ENCODE data around the gene PSMD13. TPM values are rescaled to one million over a fixed set of nuclear protein-coding genes. Genes with fewer than 3 reads are reported as not detected.
A peak's percentile ranks its signal among the peaks of the same experiment; 100 is the strongest.

PSMD13 gene
- total and polyA plus RNA-seq, 2 of the 13 experiments (the other 11 are each of a cell fraction or from before 2014, with no cell fraction given), result 83.0 to 117 TPM

GRCh38 chr11:288478-289397, 52.0 kb downstream of the PSMD13 start, which contains the start of gene PGGHG (continued):
- TF ChIP-seq RARG (CRISPR knock-in tag; IDR thresholded peaks at IDR 0.05; ENCODE audit: low read depth), result no peak
- no peak for TF ChIP-seq RXRB (CRISPR knock-in tag; IDR thresholded peaks at IDR 0.05; ENCODE audit: borderline replicate concordance)
- no peak for TF ChIP-seq MLLT10 (CRISPR knock-in tag; IDR thresholded peaks at IDR 0.05)
- no peak for TF ChIP-seq HNF1A (IDR thresholded peaks at IDR 0.05; ENCODE audit: low read depth)
- TF ChIP-seq HNF1A (CRISPR knock-in tag; IDR thresholded peaks at IDR 0.05; ENCODE audit: borderline replicate concordance), result no peak
- no peak for TF ChIP-seq ZKSCAN1 (IDR thresholded peaks at IDR 0.05; ENCODE audit: low read length)
- 0 out of 2 replicates have a peak, but pooled peaks have one; percentile 33 for TF ChIP-seq POLR2AphosphoS5 (IDR thresholded peaks at IDR 0.05; ENCODE audit: low read depth, low read length)
- no peak for TF ChIP-seq ZNF704 (CRISPR knock-in tag; IDR thresholded peaks at IDR 0.05; ENCODE audit: borderline replicate concordance)
- no peak for TF ChIP-seq MZF1 (CRISPR knock-in tag; IDR thresholded peaks at IDR 0.05; ENCODE audit: borderline replicate concordance)
- no peak for TF ChIP-seq ZMAT3 (CRISPR knock-in tag; conservative IDR thresholded peaks at IDR 0.05)
- TF ChIP-seq ZNF10 (CRISPR knock-in tag; IDR thresholded peaks at IDR 0.05; ENCODE audit: borderline replicate concordance, low read depth), result no peak
- TF ChIP-seq ZNF564 (CRISPR knock-in tag; IDR thresholded peaks at IDR 0.05), result no peak
- 0 out of 2 replicates have a peak, but pooled peaks have one; percentile 45 for TF ChIP-seq EZH2 (conservative IDR thresholded peaks at IDR 0.05; ENCODE audit: low read depth, low read length)
- TF ChIP-seq THAP11 (CRISPR knock-in tag; IDR thresholded peaks at IDR 0.05), result no peak
- TF ChIP-seq ZNF160 (CRISPR knock-in tag; IDR thresholded peaks at IDR 0.05), result 0 out of 2 replicates have a peak, but pooled peaks have one; percentile 30
- no peak for TF ChIP-seq DMAP1 (CRISPR knock-in tag; IDR thresholded peaks at IDR 0.05)
- no peak for TF ChIP-seq NPAS2 (CRISPR knock-in tag; IDR thresholded peaks at IDR 0.05; ENCODE audit: borderline replicate concordance)
- no peak for TF ChIP-seq XRCC5 (optimal IDR thresholded peaks at IDR 0.05; ENCODE audit: low read length)
- TF ChIP-seq ZBTB39 (CRISPR knock-in tag; IDR thresholded peaks at IDR 0.05), result no peak
- TF ChIP-seq ZFP37 (CRISPR knock-in tag; IDR thresholded peaks at IDR 0.05; ENCODE audit: borderline replicate concordance), result no peak
- no peak for TF ChIP-seq MTA1 (CRISPR knock-in tag; IDR thresholded peaks at IDR 0.05; ENCODE audit: borderline replicate concordance)
- TF ChIP-seq MBD4 (IDR thresholded peaks at IDR 0.05; ENCODE audit: borderline replicate concordance, low read length), result no peak
- no peak for TF ChIP-seq PRPF4 (IDR thresholded peaks at IDR 0.05; ENCODE audit: low read depth, low read length, poor library complexity, severe bottlenecking)
- TF ChIP-seq ZNF605 (CRISPR knock-in tag; IDR thresholded peaks at IDR 0.05), result 0 out of 2 replicates have a peak, but pooled peaks have one; percentile 39

All from HepG2 (cell line).